ENCODE measurements around the gene ERC2. TPM values are rescaled to one million over a fixed set of nuclear protein-coding genes. Genes with fewer than 3 reads are reported as not detected.

The ERC2 gene
- total and polyA plus RNA-seq, 2 of the 8 experiments (the other 6 are each of a cell fraction or from before 2014, with no cell fraction given), result 16.4 to 22.8 TPM

DNA sequence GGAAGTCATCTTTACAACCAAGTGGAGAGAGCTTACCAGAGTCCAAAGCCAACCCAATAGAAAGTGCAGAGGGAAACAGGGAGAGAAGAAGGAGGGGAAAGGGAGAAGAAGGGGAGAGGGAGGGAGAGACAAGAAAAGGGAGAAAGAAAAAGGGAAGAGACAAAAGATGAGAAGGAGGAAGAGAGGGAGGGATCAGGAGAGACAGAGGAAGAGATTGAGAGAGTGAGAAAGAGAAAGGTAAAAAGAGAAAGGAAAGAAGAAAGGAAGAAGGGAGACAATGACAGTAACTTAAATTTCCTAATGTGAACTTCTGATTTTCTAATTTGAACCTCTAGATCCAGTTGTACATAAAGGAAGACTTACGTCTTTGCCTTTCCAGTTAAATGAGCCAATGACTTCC is 960.5 kb downstream of the ERC2 start:
- H4K91ac ChIP-seq (replicated peaks; ENCODE audit: insufficient read length, low read length), result no peak overlapping the region
- H3K9me3 ChIP-seq (ENCODE audit: insufficient read depth in 2 of 2, low read depth in 1 of 2, low read length in 1 of 2), result no peaks in the 10 kb centered on the region
- no peak overlapping the region for H3K9ac ChIP-seq (replicated peaks in 1 of 4; ENCODE audit: extremely low read depth in 1 of 4, low read depth in 3 of 4, low read length in 3 of 4)
- no peak overlapping the region for H2BK20ac ChIP-seq (ENCODE audit: low read length)
- H3K4me3 ChIP-seq (ENCODE audit: extremely low read depth in 1 of 4, insufficient read depth in 2 of 4, low read depth in 3 of 4, low read length in 4 of 4), result no peak overlapping the region
- ChIA-PET POLR2A (ENCODE audit: partially characterized antibody) (no interaction called here), CTCF (ENCODE audit: partially characterized antibody) (interaction anchor here (0.7 to 1.5 kb wide), 2 partner anchors 12 to 126 kb away, joined by 4 to 6 read pairs; no protein-coding TSS in a partner anchor)
- no peak for FAIRE-seq
- H2BK15ac ChIP-seq (ENCODE audit: low read length), result no peak overlapping the region
- no peak overlapping the region for H3K4me2 ChIP-seq (ENCODE audit: insufficient read depth in 1 of 2, low read depth in 2 of 2, low read length in 2 of 2)
- H2AFZ ChIP-seq (ENCODE audit: low read length), result no peak overlapping the region
- peaks cover 1 to 10% (median 8%) of the 10 kb centered on the region in 4 experiments; a peak in 6 of 7 replicates for H3K4me1 ChIP-seq (replicated peaks in 1 of 4; ENCODE audit: control insufficient read depth in 3 of 4, insufficient read depth in 4 of 4, low read length in 3 of 4)
- DNase-seq (ENCODE audit: low read depth in 1 of 2, low spot score in 2 of 2), result no peak
- no peaks in the 10 kb centered on the region for H4K20me1 ChIP-seq (replicated peaks in 1 of 2; ENCODE audit: control insufficient read depth in 1 of 2, insufficient read depth in 2 of 2, low read length in 2 of 2)
- no peak overlapping the region for H2BK12ac ChIP-seq (ENCODE audit: low read depth, low read length)
- no peak overlapping the region for H3K4ac ChIP-seq (replicated peaks; ENCODE audit: insufficient read length, low read depth, low read length)
- no peak overlapping the region for H3K23ac ChIP-seq (ENCODE audit: insufficient read length)
- H3K14ac ChIP-seq (ENCODE audit: insufficient read length), result no peak overlapping the region
- no peaks in the 10 kb centered on the region for H3K79me1 ChIP-seq (ENCODE audit: low read depth, low read length)
- H2BK5ac ChIP-seq (ENCODE audit: low read depth, low read length), result no peak overlapping the region
- no peaks in the 10 kb centered on the region for H3K79me2 ChIP-seq (ENCODE audit: control insufficient read depth in 1 of 2, insufficient read depth in 2 of 2, low read length in 2 of 2)
- H4K5ac ChIP-seq (ENCODE audit: insufficient read length, low read depth, low read length), result no peak overlapping the region
- H3K18ac ChIP-seq (ENCODE audit: extremely low read depth, low read length), result no peak overlapping the region
- no peaks in the 10 kb centered on the region for H3K36me3 ChIP-seq (ENCODE audit: control insufficient read depth in 2 of 4, insufficient read depth in 4 of 4, low read length in 3 of 4)
- H2AK5ac ChIP-seq (ENCODE audit: low read depth, low read length), result no peak overlapping the region
- no peak overlapping the region for H3K56ac ChIP-seq (replicated peaks; ENCODE audit: insufficient read length, low read depth, low read length)
- no peaks in the 10 kb centered on the region for H3K23me2 ChIP-seq (ENCODE audit: low read depth, low read length)
- WGBS, 2 experiments (ENCODE audit: extremely low coverage in 1 of 2, insufficient coverage in 1 of 2, insufficient read length in 1 of 2, insufficient replicate concordance in 2 of 2, low coverage in 1 of 2, low lambda C conversion rate in 2 of 2, missing lambda C conversion rate in 1 of 2), result 89% methylated on average over 1 of the region's 1 CpG; no CpG with 5 or more reads in 1 of the 2 experiments
- no peak overlapping the region for H3K27ac ChIP-seq (ENCODE audit: low read depth, low read length)
- no peak overlapping the region for H4K8ac ChIP-seq (ENCODE audit: extremely low read depth, insufficient read depth, low read length)
- no peak overlapping the region for H2BK120ac ChIP-seq (replicated peaks; ENCODE audit: low read depth, low read length)
- no peaks in the 10 kb centered on the region for H3K27me3 ChIP-seq (replicated peaks in 1 of 4; ENCODE audit: control insufficient read depth in 3 of 4, extremely low read depth in 1 of 4, insufficient read depth in 3 of 4, low read length in 3 of 4)
- no peak for TF ChIP-seq SUZ12 (IDR thresholded peaks at IDR 0.05; ENCODE audit: low read length)
- no peak for TF ChIP-seq TCF12 (IDR thresholded peaks at IDR 0.05; ENCODE audit: low read depth, low read length)
- no peak for TF ChIP-seq BCL11A (IDR thresholded peaks at IDR 0.05; ENCODE audit: low read depth in 2 of 2, low read length in 2 of 2)
- TF ChIP-seq SIN3A (conservative IDR thresholded peaks at IDR 0.05 in 1 of 2, IDR thresholded peaks at IDR 0.05 in 1 of 2; ENCODE audit: low read depth in 1 of 2, low read length in 2 of 2), result no peak
- TF ChIP-seq ASH2L (IDR thresholded peaks at IDR 0.05; ENCODE audit: low read length), result no peak
- TF ChIP-seq SIX5 (IDR thresholded peaks at IDR 0.05; ENCODE audit: low read depth, low read length), result no peak

Measured in H1 (cell line).